ENCODE measurements around the gene GET4. TPM values are rescaled to one million over a fixed set of nuclear protein-coding genes. Genes with fewer than 3 reads are reported as not detected.

GET4 gene
- total RNA-seq, 4 donors from 2014 or later: 18.4 to 34.8 (median 28.7) TPM

- ATAC-seq: no peak
- peaks cover 0 to 100% of the 10 kb centered on the region in 2 donors for H3K36me3 ChIP-seq
- H3K9me3 ChIP-seq: no peaks in the 10 kb centered on the region
- H3K27ac ChIP-seq: peak overlapping the region in 1 of 4 donors; percentile 38
- TF ChIP-seq CTCF (IDR thresholded peaks at IDR 0.05): no peak
- TF ChIP-seq POLR2A (IDR thresholded peaks at IDR 0.05): no peak
- no peak for TF ChIP-seq POLR2AphosphoS5 (IDR thresholded peaks at IDR 0.05)
- TF ChIP-seq EP300 (IDR thresholded peaks at IDR 0.05): no peak
- WGBS, 2 donors (ENCODE audit: low coverage in 1 of 2): 71 to 100% methylated on average over 2 to 6 of the region's 30 CpGs
- H3K4me3 ChIP-seq: no peak overlapping the region
- peaks cover 0 to 15% (median 0%) of the 10 kb centered on the region in 3 donors for H3K4me1 ChIP-seq
- no peaks in the 10 kb centered on the region for H3K27me3 ChIP-seq
Observed at GRCh38 chr7:856444-857095, 19.8 kb upstream of the GET4 start.

GRCh38 chr7:857661-858060 lies 18.7 kb upstream of the GET4 start:
- Histone ChIP-seq H3K27me3 (no peaks in the 10 kb centered on the region), H3K27ac (peak overlapping the region in 2 of 4 donors; percentile 29 to 38), H3K4me1 (peaks cover 0 to 14% (median 0%) of the 10 kb centered on the region in 3 donors), H3K9me3 (no peaks in the 10 kb centered on the region), H3K36me3 (peaks cover 0 to 100% of the 10 kb centered on the region in 2 donors), H3K4me3 (no peak overlapping the region)
- 34 to 63% methylated on average over 6 to 8 of the region's 9 CpGs for WGBS, 2 donors (ENCODE audit: low coverage in 1 of 2)
- no peak for TF ChIP-seq POLR2AphosphoS5 (IDR thresholded peaks at IDR 0.05)
- TF ChIP-seq CTCF (IDR thresholded peaks at IDR 0.05): no peak
- TF ChIP-seq EP300 (IDR thresholded peaks at IDR 0.05): no peak
- TF ChIP-seq POLR2A (IDR thresholded peaks at IDR 0.05): no peak
- no peak for ATAC-seq

GRCh38 chr7:859359-860030 lies 16.9 kb upstream of the GET4 start:
- H3K36me3 ChIP-seq: peaks cover 0 to 100% of the 10 kb centered on the region in 2 donors

GRCh38 chr7:860149-860548 lies 16.2 kb upstream of the GET4 start:
- Histone ChIP-seq H3K36me3 (peaks cover 0 to 100% of the 10 kb centered on the region in 2 donors), H3K4me1 (peaks cover 0 to 14% (median 0%) of the 10 kb centered on the region in 3 donors), H3K27ac (peak overlapping the region in 1 of 4 donors; percentile 37), H3K27me3 (no peaks in the 10 kb centered on the region), H3K9me3 (no peaks in the 10 kb centered on the region), H3K4me3 (no peak overlapping the region)
- no peak for ATAC-seq
- TF ChIP-seq CTCF (IDR thresholded peaks at IDR 0.05) (no peak), EP300 (IDR thresholded peaks at IDR 0.05) (no peak), POLR2AphosphoS5 (IDR thresholded peaks at IDR 0.05) (no peak), POLR2A (IDR thresholded peaks at IDR 0.05) (no peak)
- WGBS, 2 donors (ENCODE audit: low coverage in 1 of 2): 84 to 90% methylated on average over 5 to 14 of the region's 21 CpGs

More at GRCh38 chr7:859359-860030, 16.9 kb upstream of the GET4 start:
- H3K4me1 ChIP-seq: peaks cover 0 to 14% (median 0%) of the 10 kb centered on the region in 3 donors
- no peaks in the 10 kb centered on the region for H3K27me3 ChIP-seq
- 72 to 73% methylated on average over 11 to 16 of the region's 16 CpGs for WGBS, 2 donors (ENCODE audit: low coverage in 1 of 2)
- peak overlapping the region in 2 of 4 donors; percentile 7 to 37 for H3K27ac ChIP-seq
- no peaks in the 10 kb centered on the region for H3K9me3 ChIP-seq
- TF ChIP-seq POLR2AphosphoS5 (IDR thresholded peaks at IDR 0.05): no peak
- TF ChIP-seq CTCF (IDR thresholded peaks at IDR 0.05): no peak
- H3K4me3 ChIP-seq: no peak overlapping the region
- ATAC-seq: no peak

All from gastroesophageal sphincter (tissue), 4 donors.